ENCODE data around the gene KCNE5.
"Not testable (repeated sequence)": the region's sequence is repeated elsewhere in the genome, so short reads cannot be mapped to it uniquely, and the experiment has no call there.

KCNE5 gene

DNA sequence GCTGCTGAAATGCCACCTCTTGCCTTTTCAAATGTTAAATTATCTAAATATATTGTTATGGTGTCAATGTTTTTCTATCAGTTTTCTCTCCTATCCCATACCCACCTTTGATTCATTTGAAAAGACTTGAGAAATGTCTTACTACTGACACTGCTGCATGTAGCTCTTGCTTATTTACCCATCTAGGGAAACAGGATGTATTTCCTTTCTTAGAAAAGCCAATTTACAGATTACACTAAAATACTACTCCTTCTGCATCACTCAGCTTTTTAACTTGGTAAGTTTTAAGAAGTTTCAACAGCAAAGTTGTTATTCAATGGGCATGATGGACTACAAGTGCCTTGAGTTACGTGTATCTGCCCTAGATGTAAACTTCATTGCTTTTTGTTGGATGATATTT lies 13.2 kb upstream of the KCNE5 start:
- Histone ChIP-seq H3K27ac (replicated peaks) (no peak overlapping the region), H3K4me3 (replicated peaks; ENCODE audit: insufficient read depth, low read length) (no peak overlapping the region), H3K27me3 (ENCODE audit: insufficient read depth, poor library complexity, severe bottlenecking) (no peaks in the 10 kb centered on the region)
- no peak for DNase-seq (ENCODE audit: low read depth in 1 of 2, low spot score in 1 of 2)
- no peak for TF ChIP-seq SPI1 (IDR thresholded peaks at IDR 0.05; ENCODE audit: borderline replicate concordance, low read depth)
- no peak for TF ChIP-seq POLR2AphosphoS5 (IDR thresholded peaks at IDR 0.05; ENCODE audit: low read depth)
- TF ChIP-seq, protein P1, sequence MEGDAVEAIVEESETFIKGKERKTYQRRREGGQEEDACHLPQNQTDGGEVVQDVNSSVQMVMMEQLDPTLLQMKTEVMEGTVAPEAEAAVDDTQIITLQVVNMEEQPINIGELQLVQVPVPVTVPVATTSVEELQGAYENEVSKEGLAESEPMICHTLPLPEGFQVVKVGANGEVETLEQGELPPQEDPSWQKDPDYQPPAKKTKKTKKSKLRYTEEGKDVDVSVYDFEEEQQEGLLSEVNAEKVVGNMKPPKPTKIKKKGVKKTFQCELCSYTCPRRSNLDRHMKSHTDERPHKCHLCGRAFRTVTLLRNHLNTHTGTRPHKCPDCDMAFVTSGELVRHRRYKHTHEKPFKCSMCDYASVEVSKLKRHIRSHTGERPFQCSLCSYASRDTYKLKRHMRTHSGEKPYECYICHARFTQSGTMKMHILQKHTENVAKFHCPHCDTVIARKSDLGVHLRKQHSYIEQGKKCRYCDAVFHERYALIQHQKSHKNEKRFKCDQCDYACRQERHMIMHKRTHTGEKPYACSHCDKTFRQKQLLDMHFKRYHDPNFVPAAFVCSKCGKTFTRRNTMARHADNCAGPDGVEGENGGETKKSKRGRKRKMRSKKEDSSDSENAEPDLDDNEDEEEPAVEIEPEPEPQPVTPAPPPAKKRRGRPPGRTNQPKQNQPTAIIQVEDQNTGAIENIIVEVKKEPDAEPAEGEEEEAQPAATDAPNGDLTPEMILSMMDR (IDR thresholded peaks at IDR 0.05; ENCODE audit: insufficient read depth, low read length), result no peak
- no peak for TF ChIP-seq GABPA (IDR thresholded peaks at IDR 0.05; ENCODE audit: low read depth)
- TF ChIP-seq, protein P2, sequence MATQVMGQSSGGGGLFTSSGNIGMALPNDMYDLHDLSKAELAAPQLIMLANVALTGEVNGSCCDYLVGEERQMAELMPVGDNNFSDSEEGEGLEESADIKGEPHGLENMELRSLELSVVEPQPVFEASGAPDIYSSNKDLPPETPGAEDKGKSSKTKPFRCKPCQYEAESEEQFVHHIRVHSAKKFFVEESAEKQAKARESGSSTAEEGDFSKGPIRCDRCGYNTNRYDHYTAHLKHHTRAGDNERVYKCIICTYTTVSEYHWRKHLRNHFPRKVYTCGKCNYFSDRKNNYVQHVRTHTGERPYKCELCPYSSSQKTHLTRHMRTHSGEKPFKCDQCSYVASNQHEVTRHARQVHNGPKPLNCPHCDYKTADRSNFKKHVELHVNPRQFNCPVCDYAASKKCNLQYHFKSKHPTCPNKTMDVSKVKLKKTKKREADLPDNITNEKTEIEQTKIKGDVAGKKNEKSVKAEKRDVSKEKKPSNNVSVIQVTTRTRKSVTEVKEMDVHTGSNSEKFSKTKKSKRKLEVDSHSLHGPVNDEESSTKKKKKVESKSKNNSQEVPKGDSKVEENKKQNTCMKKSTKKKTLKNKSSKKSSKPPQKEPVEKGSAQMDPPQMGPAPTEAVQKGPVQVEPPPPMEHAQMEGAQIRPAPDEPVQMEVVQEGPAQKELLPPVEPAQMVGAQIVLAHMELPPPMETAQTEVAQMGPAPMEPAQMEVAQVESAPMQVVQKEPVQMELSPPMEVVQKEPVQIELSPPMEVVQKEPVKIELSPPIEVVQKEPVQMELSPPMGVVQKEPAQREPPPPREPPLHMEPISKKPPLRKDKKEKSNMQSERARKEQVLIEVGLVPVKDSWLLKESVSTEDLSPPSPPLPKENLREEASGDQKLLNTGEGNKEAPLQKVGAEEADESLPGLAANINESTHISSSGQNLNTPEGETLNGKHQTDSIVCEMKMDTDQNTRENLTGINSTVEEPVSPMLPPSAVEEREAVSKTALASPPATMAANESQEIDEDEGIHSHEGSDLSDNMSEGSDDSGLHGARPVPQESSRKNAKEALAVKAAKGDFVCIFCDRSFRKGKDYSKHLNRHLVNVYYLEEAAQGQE (IDR thresholded peaks at IDR 0.05; ENCODE audit: insufficient replicate concordance, low read depth), result no peak

DNA sequence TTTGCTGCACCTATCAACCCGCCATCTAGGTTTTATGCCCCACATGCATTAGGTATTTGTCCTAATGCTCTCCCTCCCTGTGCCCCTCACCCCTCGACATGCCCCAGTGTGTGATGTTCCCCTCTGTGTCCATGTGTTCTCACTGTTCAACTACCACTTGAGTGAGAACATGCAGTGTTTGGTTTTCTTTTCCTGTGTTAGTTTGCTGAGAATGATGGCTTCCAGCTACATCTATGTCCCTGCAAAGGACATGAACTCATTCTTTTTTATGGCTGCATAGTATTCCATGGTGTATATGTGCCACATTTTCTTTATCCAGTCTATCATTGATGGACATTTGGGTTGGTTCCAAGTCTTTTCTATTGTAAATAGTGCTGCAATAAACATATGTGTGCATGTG lies 12.5 kb upstream of the KCNE5 start:
- H3K4me3 ChIP-seq (replicated peaks; ENCODE audit: insufficient read depth, low read length); DNase-seq (ENCODE audit: low read depth in 1 of 2, low spot score in 1 of 2); H3K27me3 ChIP-seq (ENCODE audit: insufficient read depth, poor library complexity, severe bottlenecking); H3K27ac ChIP-seq (replicated peaks): not testable (repeated sequence)

DNA sequence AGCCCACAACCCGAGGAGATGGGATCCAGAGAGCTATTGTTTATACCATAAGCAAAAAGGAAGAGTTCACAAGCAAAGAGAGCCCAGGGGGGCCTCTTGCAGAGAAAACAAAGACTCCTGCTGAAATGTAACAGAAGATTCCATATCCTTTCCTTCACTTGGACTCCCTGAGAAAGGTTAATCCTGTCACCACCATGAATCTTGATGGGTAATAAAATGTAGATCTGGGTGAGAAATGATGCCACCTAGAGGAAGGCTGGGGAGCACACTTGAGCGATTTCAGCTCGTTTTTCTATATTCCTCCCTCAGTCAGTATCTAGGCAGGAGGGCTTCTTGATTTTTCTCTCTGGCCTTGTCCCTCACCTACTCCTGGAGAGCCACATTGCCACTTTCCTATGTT lies 10.2 kb upstream of the KCNE5 start:
- Histone ChIP-seq H3K27ac (replicated peaks) (no peak overlapping the region), H3K4me3 (replicated peaks; ENCODE audit: insufficient read depth, low read length) (no peak overlapping the region), H3K27me3 (ENCODE audit: insufficient read depth, poor library complexity, severe bottlenecking) (no peaks in the 10 kb centered on the region)
- DNase-seq (ENCODE audit: low read depth in 1 of 2, low spot score in 1 of 2), result peak; percentile 4 to 27
- TF ChIP-seq SPI1 (IDR thresholded peaks at IDR 0.05; ENCODE audit: borderline replicate concordance, low read depth) (no peak), GABPA (IDR thresholded peaks at IDR 0.05; ENCODE audit: low read depth) (no peak), POLR2AphosphoS5 (IDR thresholded peaks at IDR 0.05; ENCODE audit: low read depth) (no peak)
- TF ChIP-seq, protein P2 (IDR thresholded peaks at IDR 0.05; ENCODE audit: insufficient replicate concordance, low read depth), result no peak
- TF ChIP-seq, protein P1 (IDR thresholded peaks at IDR 0.05; ENCODE audit: insufficient read depth, low read length), result peak; percentile 37

DNA sequence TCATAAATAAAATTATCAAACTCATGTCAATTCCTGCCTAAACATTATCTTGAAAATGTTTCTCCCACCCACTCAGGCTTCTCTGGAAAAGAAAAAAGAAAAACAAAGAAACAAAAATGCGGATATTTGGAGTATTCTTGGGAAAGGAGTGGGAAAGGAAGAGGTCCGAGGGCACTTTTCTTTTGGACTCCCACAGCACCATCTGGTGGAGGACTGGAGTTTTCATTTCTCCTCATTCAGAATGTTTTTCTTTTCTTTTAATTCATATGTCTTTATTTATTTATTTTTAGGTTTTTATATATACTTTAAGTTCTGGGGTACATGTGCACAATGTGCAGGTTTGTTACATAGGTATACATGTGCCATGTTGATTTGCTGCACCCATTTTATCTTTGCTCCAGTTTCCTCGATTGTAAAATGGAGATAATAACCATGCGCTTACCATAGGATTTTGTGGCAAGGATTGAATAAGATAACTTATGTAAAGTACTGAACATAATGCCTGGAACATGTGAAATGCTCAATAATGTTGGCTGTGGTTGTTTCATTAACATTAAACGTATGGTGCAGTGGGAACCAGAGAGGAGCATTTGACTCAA lies 8.0 kb upstream of the KCNE5 start:
- DNase-seq (ENCODE audit: low read depth in 1 of 2, low spot score in 1 of 2), result no peak
- Histone ChIP-seq H3K27me3 (ENCODE audit: insufficient read depth, poor library complexity, severe bottlenecking) (no peaks in the 10 kb centered on the region), H3K27ac (replicated peaks) (peak overlapping the region; percentile 21; the same call in 1 of the 2 replicates), H3K4me3 (replicated peaks; ENCODE audit: insufficient read depth, low read length) (no peak overlapping the region)
- no peak for TF ChIP-seq SPI1 (IDR thresholded peaks at IDR 0.05; ENCODE audit: borderline replicate concordance, low read depth)
- TF ChIP-seq, protein P2 (IDR thresholded peaks at IDR 0.05; ENCODE audit: insufficient replicate concordance, low read depth), result no peak
- TF ChIP-seq POLR2AphosphoS5 (IDR thresholded peaks at IDR 0.05; ENCODE audit: low read depth), result no peak
- TF ChIP-seq, protein P1 (IDR thresholded peaks at IDR 0.05; ENCODE audit: insufficient read depth, low read length), result no peak
- TF ChIP-seq GABPA (IDR thresholded peaks at IDR 0.05; ENCODE audit: low read depth), result no peak

All from HL-60 (cell line).